Skeletal muscle tissue (tissue), 4 donors: ENCODE measurements around the gene TCF12. TPM values are rescaled to one million over a fixed set of nuclear protein-coding genes. Genes with fewer than 3 reads are reported as not detected.
"Not testable (repeated sequence)": the region's sequence is repeated elsewhere in the genome, so short reads cannot be mapped to it uniquely, and the experiment has no call there.

Experiments used
- H3K27ac ChIP-seq: one replicate; pipeline ENCODE4 v1.7.0; 2013; ENCODE audit warnings: mild to moderate bottlenecking, low read depth, low read length, inconsistent platforms
- H3K27me3 ChIP-seq, 3 donors: one replicate each; pipeline ENCODE4 v1.7.0; 2013; ENCODE audit warnings: low read length in 3 of 3; ENCODE audit not compliant: control insufficient read depth in 3 of 3, insufficient read depth in 3 of 3
- H3K36me3 ChIP-seq, 3 donors: one replicate each; pipeline ENCODE4 v1.7.0; 2013; ENCODE audit warnings: low read length in 3 of 3; ENCODE audit not compliant: control insufficient read depth in 3 of 3, insufficient read depth in 3 of 3
- H3K4me1 ChIP-seq, 3 donors: one replicate each; pipeline ENCODE4 v1.7.0; 2013; ENCODE audit warnings: low read length in 3 of 3, mild to moderate bottlenecking in 3 of 3; ENCODE audit not compliant: control insufficient read depth in 3 of 3, insufficient read depth in 3 of 3
- H3K4me3 ChIP-seq, 3 donors: one replicate each; pipeline ENCODE4 v1.7.0; 2013; ENCODE audit warnings: low read length in 3 of 3
- H3K9ac ChIP-seq, 3 donors: one replicate each; pipeline ENCODE4 v1.7.0; 2013; ENCODE audit warnings: low read length in 3 of 3, mild to moderate bottlenecking in 3 of 3, moderate library complexity in 2 of 3, low read depth in 1 of 3
- H3K9me3 ChIP-seq, 3 donors: one replicate each; pipeline ENCODE4 v1.7.0; 2013; ENCODE audit warnings: low read length in 3 of 3; ENCODE audit not compliant: control insufficient read depth in 3 of 3
- total RNA-seq: library from RNA; depleted of rRNA; stranded (reverse); fragments of >200 nt; gene quantifications from one replicate; pipeline ENCODE4 v1.2.3, GENCODE V29; 2014
- donor health status: Osteomylitis.

Gene TCF12
- total RNA-seq, 1 donor from 2014 or later, result 136 TPM

- H3K9ac ChIP-seq, result no peak overlapping the region
- H3K9me3 ChIP-seq, result no peaks in the 10 kb centered on the region
- no peaks in the 10 kb centered on the region for H3K27me3 ChIP-seq
- no peaks in the 10 kb centered on the region for H3K36me3 ChIP-seq
- no peaks in the 10 kb centered on the region for H3K4me1 ChIP-seq
- no peak overlapping the region for H3K27ac ChIP-seq
- H3K4me3 ChIP-seq, result no peak overlapping the region
These were observed 85.0 kb downstream of the TCF12 start for GRCh38 chr15:57003418-57003817.

GRCh38 chr15:57005244-57005643 lies 86.8 kb downstream of the TCF12 start:
- H3K27ac ChIP-seq, result no peak overlapping the region

GRCh38 chr15:57007797-57008196 lies 89.4 kb downstream of the TCF12 start:
- H3K36me3 ChIP-seq, H3K9ac ChIP-seq, H3K27ac ChIP-seq, H3K4me1 ChIP-seq, H3K27me3 ChIP-seq, H3K9me3 ChIP-seq, H3K4me3 ChIP-seq: not testable (repeated sequence)

More at GRCh38 chr15:57005244-57005643, 86.8 kb downstream of the TCF12 start:
- Histone ChIP-seq H3K9ac (no peak overlapping the region), H3K27me3 (no peaks in the 10 kb centered on the region), H3K36me3 (no peaks in the 10 kb centered on the region), H3K4me3 (no peak overlapping the region), H3K4me1 (no peaks in the 10 kb centered on the region), H3K9me3 (no peaks in the 10 kb centered on the region)

GRCh38 chr15:57010724-57011123 lies 92.3 kb downstream of the TCF12 start:
- no peak overlapping the region for H3K27ac ChIP-seq
- H3K9me3 ChIP-seq, result no peaks in the 10 kb centered on the region
- peaks cover 0 to 6% (median 3%) of the 10 kb centered on the region in 3 donors for H3K4me1 ChIP-seq
- no peaks in the 10 kb centered on the region for H3K27me3 ChIP-seq
- no peaks in the 10 kb centered on the region for H3K36me3 ChIP-seq
- H3K4me3 ChIP-seq, result no peak overlapping the region
- H3K9ac ChIP-seq, result no peak overlapping the region

- no peak overlapping the region for H3K4me3 ChIP-seq
- H3K27me3 ChIP-seq, result no peaks in the 10 kb centered on the region
- peaks cover 0 to 6% (median 3%) of the 10 kb centered on the region in 3 donors for H3K4me1 ChIP-seq
- H3K36me3 ChIP-seq, result no peaks in the 10 kb centered on the region
- H3K27ac ChIP-seq, result no peak overlapping the region
- no peaks in the 10 kb centered on the region for H3K9me3 ChIP-seq
- no peak overlapping the region for H3K9ac ChIP-seq
These were observed 94.1 kb downstream of the TCF12 start for GRCh38 chr15:57012556-57012955.

- H3K4me1 ChIP-seq, H3K36me3 ChIP-seq, H3K27me3 ChIP-seq, H3K27ac ChIP-seq, H3K9me3 ChIP-seq, H3K4me3 ChIP-seq, H3K9ac ChIP-seq: not testable (repeated sequence)
These were observed 96.5 kb downstream of the TCF12 start for GRCh38 chr15:57014896-57015295.

- Histone ChIP-seq H3K4me3 (no peak overlapping the region), H3K4me1 (peaks cover 0 to 6% (median 6%) of the 10 kb centered on the region in 3 donors), H3K27me3 (no peaks in the 10 kb centered on the region), H3K9ac (no peak overlapping the region), H3K9me3 (no peaks in the 10 kb centered on the region), H3K27ac (no peak overlapping the region), H3K36me3 (no peaks in the 10 kb centered on the region)
These were observed 96.9 kb downstream of the TCF12 start for GRCh38 chr15:57015360-57015759.

- Histone ChIP-seq H3K36me3 (no peaks in the 10 kb centered on the region), H3K27me3 (no peaks in the 10 kb centered on the region), H3K9ac (no peak overlapping the region), H3K4me1 (peaks cover 0 to 6% (median 6%) of the 10 kb centered on the region in 3 donors), H3K4me3 (no peak overlapping the region), H3K27ac (no peak overlapping the region), H3K9me3 (no peaks in the 10 kb centered on the region)
These were observed 97.5 kb downstream of the TCF12 start for GRCh38 chr15:57015897-57016296.

GRCh38 chr15:57017024-57017423 lies 98.6 kb downstream of the TCF12 start:
- peaks cover 0 to 9% (median 6%) of the 10 kb centered on the region in 3 donors for H3K4me1 ChIP-seq
- H3K27me3 ChIP-seq, result no peaks in the 10 kb centered on the region
- no peaks in the 10 kb centered on the region for H3K9me3 ChIP-seq
- no peak overlapping the region for H3K4me3 ChIP-seq
- H3K36me3 ChIP-seq, result no peaks in the 10 kb centered on the region
- H3K27ac ChIP-seq, result no peak overlapping the region
- no peak overlapping the region for H3K9ac ChIP-seq

GRCh38 chr15:57018151-57018550 lies 99.7 kb downstream of the TCF12 start:
- peaks cover 0 to 9% (median 6%) of the 10 kb centered on the region in 3 donors for H3K4me1 ChIP-seq
- H3K36me3 ChIP-seq, result no peaks in the 10 kb centered on the region
- no peak overlapping the region for H3K4me3 ChIP-seq
- no peak overlapping the region for H3K9ac ChIP-seq
- no peaks in the 10 kb centered on the region for H3K27me3 ChIP-seq
- H3K27ac ChIP-seq, result no peak overlapping the region
- no peaks in the 10 kb centered on the region for H3K9me3 ChIP-seq
